KOPT-K1 (cell line): Measurements from ENCODE around the gene PGAP6.

Experiments used
- H3K27ac ChIP-seq: fragments of 200-600 bp; sonication (generic); 2 replicates; pipeline ENCODE4 v1.5.1; 2016; ENCODE audit warnings: antibody characterized with exemption, mild to moderate bottlenecking, low read depth, low read length; ENCODE audit not compliant: poor library complexity, severe bottlenecking
- H3K36me3 ChIP-seq: fragments of 200-600 bp; sonication (generic); 2 replicates; pipeline ENCODE4 v1.5.1; 2017; ENCODE audit warnings: antibody characterized with exemption, mild to moderate bottlenecking, low read length, moderate library complexity; ENCODE audit not compliant: insufficient read depth
- H3K9me3 ChIP-seq: fragments of 200-600 bp; sonication (generic); 2 replicates; pipeline ENCODE4 v1.5.1; 2017; ENCODE audit warnings: antibody characterized with exemption, low read length, mild to moderate bottlenecking; ENCODE audit not compliant: insufficient read depth, poor library complexity, severe bottlenecking

PGAP6 gene

DNA sequence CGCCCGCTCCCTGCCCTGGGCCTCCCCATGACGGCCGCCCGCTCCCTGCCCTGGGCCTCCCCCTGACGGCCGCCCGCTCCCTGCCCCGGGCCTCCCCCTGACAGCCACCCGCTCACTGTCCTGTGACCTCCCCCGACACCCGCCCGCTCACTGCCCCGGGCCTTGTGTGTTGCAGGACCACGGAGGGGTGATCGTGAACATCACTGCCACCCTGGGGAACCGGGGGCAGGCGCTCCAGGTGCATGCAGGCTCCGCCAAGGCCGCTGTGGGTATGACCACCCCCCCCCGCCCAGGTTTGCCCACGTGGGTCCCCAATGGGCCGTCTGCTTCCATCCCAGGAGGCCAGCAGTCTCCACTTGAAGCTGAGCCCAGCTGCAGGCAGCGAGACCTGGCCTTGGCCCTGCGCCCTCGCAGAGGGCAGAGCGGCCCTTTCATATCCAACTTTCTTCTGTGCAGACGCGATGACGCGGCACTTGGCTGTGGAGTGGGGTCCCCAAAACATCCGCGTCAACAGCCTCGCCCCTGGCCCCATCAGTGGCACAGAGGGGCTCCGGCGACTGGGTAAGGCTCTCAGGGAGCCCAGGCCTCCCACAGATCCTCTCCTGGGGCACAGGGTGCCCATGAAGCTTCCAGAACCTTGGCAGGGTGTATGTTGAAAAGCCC, 28.9 kb upstream of the PGAP6 start:
- peaks cover 3% of the 10 kb centered on the region; the same call in 1 of the 2 replicates for H3K36me3 ChIP-seq

DNA sequence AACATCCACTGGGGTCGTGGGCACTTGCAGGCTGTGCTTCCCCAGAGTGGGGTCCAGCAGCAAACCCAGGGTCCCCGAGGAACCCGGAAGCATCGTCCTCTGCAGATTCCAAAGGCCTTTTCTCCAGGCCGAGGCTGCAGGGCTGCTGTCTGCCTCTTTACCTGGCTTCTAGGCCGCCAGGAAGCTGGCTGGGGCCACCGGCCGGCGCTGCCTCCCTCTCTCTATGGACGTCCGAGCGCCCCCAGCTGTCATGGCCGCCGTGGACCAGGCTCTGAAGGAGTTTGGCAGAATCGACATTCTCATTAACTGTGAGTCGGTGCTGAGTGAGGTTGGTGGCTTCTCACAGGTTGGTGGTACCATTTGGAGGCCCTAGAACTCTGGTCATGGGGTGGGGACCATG, 25.5 kb upstream of the PGAP6 start:
- Histone ChIP-seq H3K27ac (no peak overlapping the region), H3K36me3 (peaks cover 3% of the 10 kb centered on the region; the same call in 1 of the 2 replicates)

More for the DNA sequence above, 28.9 kb upstream of the PGAP6 start:
- H3K9me3 ChIP-seq, result no peaks in the 10 kb centered on the region
- H3K27ac ChIP-seq, result no peak overlapping the region

DNA sequence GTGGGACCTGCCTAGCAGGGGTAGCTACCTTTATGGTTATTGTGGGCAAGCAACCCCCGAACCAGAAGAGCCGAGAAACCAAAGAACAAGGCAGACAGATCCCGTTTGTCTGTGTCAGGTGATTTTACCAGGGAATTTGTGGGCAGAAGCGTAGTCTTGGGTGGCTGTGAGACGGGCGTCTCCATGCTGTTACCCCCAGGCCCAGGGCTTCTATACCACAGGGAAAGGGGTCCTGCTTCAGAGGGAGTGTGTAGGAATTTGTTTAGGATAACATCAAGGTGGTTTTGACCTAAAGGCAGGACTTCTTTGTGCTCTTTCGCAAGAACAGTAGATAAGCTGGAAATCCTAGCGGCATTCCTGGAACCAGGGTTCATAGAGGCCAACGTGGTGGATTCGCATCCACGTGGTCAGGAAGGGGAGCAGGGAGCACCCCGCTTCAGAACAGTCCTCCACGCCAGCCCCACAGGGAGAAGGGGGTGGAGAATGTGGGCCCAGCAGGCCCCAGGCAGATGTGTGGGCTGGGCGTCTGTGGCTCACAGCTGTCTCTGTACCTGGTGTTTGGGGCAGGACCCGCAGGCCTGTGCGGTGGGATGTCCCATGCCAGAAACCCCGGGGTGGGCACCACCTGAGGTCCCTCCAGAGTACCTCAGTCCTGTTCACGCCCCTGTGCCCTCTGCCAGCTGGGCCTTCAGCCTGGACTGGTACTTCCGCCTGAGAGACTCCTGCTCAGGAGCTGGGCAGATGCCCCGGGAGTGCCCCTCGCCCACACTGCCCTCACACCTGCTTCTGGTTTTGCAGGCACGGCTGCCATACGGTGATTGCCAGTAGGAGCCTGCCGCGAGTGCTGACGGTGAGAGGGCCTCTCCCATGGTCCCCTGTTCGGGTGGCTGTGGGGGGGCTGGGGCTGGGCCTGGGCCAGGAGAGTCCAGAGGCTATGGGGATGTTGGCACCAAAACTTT, 24.0 kb upstream of the PGAP6 start:
- Histone ChIP-seq H3K27ac (no peak overlapping the region), H3K36me3 (no peaks in the 10 kb centered on the region; the same call in 1 of the 2 replicates), H3K9me3 (no peaks in the 10 kb centered on the region)

More for the DNA sequence above, 25.5 kb upstream of the PGAP6 start:
- no peaks in the 10 kb centered on the region for H3K9me3 ChIP-seq

GRCh38 chr16:404971-405486, 23.3 kb upstream of the PGAP6 start:
- Histone ChIP-seq H3K9me3 (no peaks in the 10 kb centered on the region), H3K36me3 (no peaks in the 10 kb centered on the region), H3K27ac (no peak overlapping the region)

DNA sequence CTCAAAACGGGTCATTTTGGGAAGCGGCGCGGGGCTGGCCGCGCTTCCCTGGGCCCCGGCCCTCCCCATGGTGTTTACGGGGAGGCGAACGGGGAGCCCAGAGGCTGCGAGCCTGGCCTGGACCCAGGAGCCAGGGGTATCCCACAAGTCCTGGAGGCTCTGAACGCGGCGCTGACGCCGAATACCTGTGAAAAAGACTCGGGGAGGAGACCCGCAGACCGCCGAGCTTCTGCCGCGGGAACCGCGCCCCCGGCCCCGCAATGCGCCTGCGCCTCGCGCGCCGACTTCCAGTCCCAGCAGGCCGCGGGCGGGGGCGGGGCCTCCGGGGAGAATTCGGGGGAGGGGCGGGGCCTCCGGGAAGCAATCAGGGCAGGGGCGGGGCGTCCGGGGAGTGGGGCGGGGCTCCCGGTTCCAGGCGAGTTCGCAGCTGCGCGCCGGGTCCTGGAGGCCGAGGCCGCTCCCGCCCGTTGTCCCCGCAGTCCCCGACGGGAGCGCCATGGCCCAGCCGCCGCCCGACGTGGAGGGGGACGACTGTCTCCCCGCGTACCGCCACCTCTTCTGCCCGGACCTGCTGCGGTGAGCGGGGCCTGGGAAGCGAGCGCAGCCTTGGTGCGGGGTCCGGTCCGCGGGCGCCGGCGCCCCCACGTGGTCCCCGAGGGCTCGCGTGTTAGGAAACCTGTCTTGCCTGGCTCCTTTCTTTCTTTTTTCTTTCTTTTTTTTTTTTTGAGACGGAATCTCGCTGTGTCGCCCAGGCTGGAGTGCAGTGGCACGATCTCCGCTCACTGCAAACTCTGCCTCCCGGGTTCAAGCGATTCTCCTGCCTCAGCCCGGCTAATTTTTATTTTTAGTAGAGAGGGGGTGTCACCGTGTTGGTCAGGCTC, 19.9 kb upstream of the PGAP6 start, which contains the start of gene DECR2:
Gene DECR2, plus strand, starts transcription at position 418 of the 881 bp plus-strand sequence. Its CDS starts 79 bp downstream, at position 497.
- H3K36me3 ChIP-seq, result no peaks in the 10 kb centered on the region
- H3K9me3 ChIP-seq, result no peaks in the 10 kb centered on the region
- peak within 1 kb of the TSS; percentile 64 for H3K27ac ChIP-seq

- no peaks in the 10 kb centered on the region for H3K36me3 ChIP-seq
- no peak overlapping the region for H3K27ac ChIP-seq
- H3K9me3 ChIP-seq, result no peaks in the 10 kb centered on the region
These were observed 18.3 kb upstream of the PGAP6 start for GRCh38 chr16:400061-400591.

GRCh38 chr16:399340-400019, 17.7 kb upstream of the PGAP6 start:
- no peaks in the 10 kb centered on the region for H3K9me3 ChIP-seq
- H3K36me3 ChIP-seq, result no peaks in the 10 kb centered on the region
- H3K27ac ChIP-seq, result no peak overlapping the region

- no peak overlapping the region for H3K27ac ChIP-seq
- H3K9me3 ChIP-seq, result no peaks in the 10 kb centered on the region
- H3K36me3 ChIP-seq, result no peaks in the 10 kb centered on the region
These were observed 17.0 kb upstream of the PGAP6 start for GRCh38 chr16:398561-399339.

GRCh38 chr16:397736-398332, 16.1 kb upstream of the PGAP6 start:
- Histone ChIP-seq H3K27ac (no peak overlapping the region), H3K36me3 (no peaks in the 10 kb centered on the region), H3K9me3 (no peaks in the 10 kb centered on the region)

GRCh38 chr16:397135-397661, 15.4 kb upstream of the PGAP6 start, which contains the start of gene NME4:
TSS of gene NME4 (plus strand) at chr16:397199. CDS start at chr16:397223, 24 bp downstream.
- Histone ChIP-seq H3K36me3 (no peaks in the 10 kb centered on the region), H3K27ac (peak within 1 kb of the TSS; percentile 25), H3K9me3 (no peaks in the 10 kb centered on the region)

DNA sequence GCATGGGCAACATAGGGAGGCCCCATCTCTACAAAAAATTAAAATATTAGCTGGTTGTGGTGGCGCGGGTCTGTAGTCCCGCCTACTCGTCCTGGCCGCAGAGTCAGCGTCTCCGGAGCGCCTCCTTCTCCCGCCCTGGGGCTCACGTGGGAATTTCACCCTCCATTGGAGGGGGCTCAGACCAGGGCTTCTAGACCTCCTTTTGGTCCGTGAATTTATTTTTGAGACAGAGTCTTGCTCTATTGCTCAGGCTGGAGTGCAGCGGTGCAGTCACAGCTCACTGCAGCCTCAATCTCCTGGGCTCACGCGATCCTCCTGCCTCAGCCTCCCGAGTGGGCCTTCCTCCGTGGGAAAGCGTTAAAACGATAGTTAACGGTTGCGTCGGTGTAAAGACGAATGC, 14.8 kb upstream of the PGAP6 start:
- Histone ChIP-seq H3K9me3 (no peaks in the 10 kb centered on the region), H3K36me3 (no peaks in the 10 kb centered on the region), H3K27ac (no peak overlapping the region)

GRCh38 chr16:396199-396598, 14.4 kb upstream of the PGAP6 start:
- no peaks in the 10 kb centered on the region for H3K9me3 ChIP-seq
- no peaks in the 10 kb centered on the region for H3K36me3 ChIP-seq
- no peak overlapping the region for H3K27ac ChIP-seq
